ENCODE results near the gene RIBC1. TPM values are rescaled to one million over a fixed set of nuclear protein-coding genes. Genes with fewer than 3 reads are reported as not detected.

Gene RIBC1
- total and polyA plus RNA-seq, 10 of the 15 experiments (the other 5 are each of a cell fraction or from before 2014, with no cell fraction given), result 0.22 to 1.0 (median 0.54) TPM

- TF ChIP-seq EGR1 (IDR thresholded peaks at IDR 0.05; ENCODE audit: borderline replicate concordance in 1 of 2, low read depth in 2 of 2, low read length in 2 of 2) (no peak), ATF7 (IDR thresholded peaks at IDR 0.05; ENCODE audit: low read depth) (no peak), IRF3 (IDR thresholded peaks at IDR 0.05) (no peak), RAD21 (IDR thresholded peaks at IDR 0.05; ENCODE audit: insufficient read depth, low read depth, low read length) (peak; percentile 63), NFIC (IDR thresholded peaks at IDR 0.05; ENCODE audit: low read depth, low read length) (no peak), TBL1XR1 (IDR thresholded peaks at IDR 0.05; ENCODE audit: low read depth, low read length) (no peak), HSF1 (IDR thresholded peaks at IDR 0.05; ENCODE audit: low read depth, low read length) (no peak), ZZZ3 (IDR thresholded peaks at IDR 0.05; ENCODE audit: control insufficient read depth, insufficient read length, low read depth) (no peak)
These were observed 23.3 kb downstream of the RIBC1 start (continued) for GRCh38 chrX:53445977-53446376.

GRCh38 chrX:53447441-53447840 lies 24.8 kb downstream of the RIBC1 start:
- ChIA-PET RAD21 (ENCODE audit: unreplicated experiment) (interaction anchor here (3.4 to 4.0 kb wide), 2 partner anchors 129 to 134 kb away, joined by 20 to 32 read pairs; no protein-coding TSS in a partner anchor), CTCF (interaction anchor here (0.8 to 7.0 kb wide), 10 partner anchors 11 to 161 kb away, joined by 3 to 89 read pairs (median 10); partner anchors contain the start of genes HSD17B10, RIBC1 and SMC1A), SMC1A (ENCODE audit: uncharacterized antibody, unreplicated experiment) (interaction anchor here (1.0 to 2.3 kb wide), 3 partner anchors 12 to 134 kb away, joined by 3 to 11 read pairs (median 7); no protein-coding TSS in a partner anchor), POLR2A (no interaction called here)
- DNase-seq (ENCODE audit: low read depth, low spot score) (no peak), FAIRE-seq (no peak), ATAC-seq (no peak)
- no TSS peak for BruUV-seq (replicated peaks)
- Histone ChIP-seq H3K27ac (ENCODE audit: control insufficient read depth, insufficient read depth) (no peak overlapping the region), H3K36me3 (ENCODE audit: control insufficient read depth in 2 of 2, insufficient read depth in 2 of 2, low read length in 1 of 2) (no peaks in the 10 kb centered on the region), H3K27me3 (replicated peaks in 1 of 2; ENCODE audit: control insufficient read depth in 2 of 2, insufficient read depth in 2 of 2, low read length in 1 of 2) (no peaks in the 10 kb centered on the region), H3K4me3 (no peak overlapping the region), H2AFZ (ENCODE audit: control insufficient read depth, low read depth, low read length) (no peak overlapping the region), H3K79me2 (ENCODE audit: control insufficient read depth, insufficient read depth, low read length) (no peaks in the 10 kb centered on the region), H3K9ac (ENCODE audit: control insufficient read depth, insufficient read depth, low read length) (no peak overlapping the region), H3K4me1 (ENCODE audit: control insufficient read depth, insufficient read depth, low read length) (no peaks in the 10 kb centered on the region), H3K9me3 (replicated peaks; ENCODE audit: control insufficient read depth, insufficient read depth, low read length) (no peaks in the 10 kb centered on the region), H4K20me1 (ENCODE audit: control insufficient read depth, insufficient read depth) (no peaks in the 10 kb centered on the region), H3K4me2 (ENCODE audit: control insufficient read depth, insufficient read depth) (no peak overlapping the region)
- intact Hi-C loops (cut with micrococcal nuclease; ENCODE audit: unreplicated experiment) (no loop called here), in situ Hi-C loops (cut with MboI) (no loop called here)
- WGBS (ENCODE audit: insufficient coverage, insufficient replicate concordance, low lambda C conversion rate, missing lambda C conversion rate), result 16% methylated on average over 2 of the region's 2 CpGs
- no peak for TF ChIP-seq CEBPZ (IDR thresholded peaks at IDR 0.05; ENCODE audit: low read depth, low read length)
- TF ChIP-seq ZBTB40 (IDR thresholded peaks at IDR 0.05; ENCODE audit: borderline replicate concordance), result no peak
- TF ChIP-seq RAD51 (IDR thresholded peaks at IDR 0.05), result no peak
